Measurements from ENCODE around the gene PDK4. TPM values are rescaled to one million over a fixed set of nuclear protein-coding genes. Genes with fewer than 3 reads are reported as not detected.

The PDK4 gene
- total RNA-seq, 3 donors from 2014 or later = 36.2 to 224 (median 50.6) TPM

GRCh38 chr7:95586951-95587301 lies 9.4 kb downstream of the PDK4 start:
- no peak for TF ChIP-seq CTCF (IDR thresholded peaks at IDR 0.05)
- ATAC-seq (no peak), DNase-seq (no peak)
- no peaks in the 10 kb centered on the region for H3K4me1 ChIP-seq (ENCODE audit: low read depth)
- intact Hi-C loops (cut with DNase I, micrococcal nuclease) = no loop called here
- no peak overlapping the region for H3K4me3 ChIP-seq
- no peaks in the 10 kb centered on the region for H3K9me3 ChIP-seq
- H3K36me3 ChIP-seq (ENCODE audit: low read depth) = no peaks in the 10 kb centered on the region

- intact Hi-C loops (cut with DNase I, micrococcal nuclease) = no loop called here
- Histone ChIP-seq H3K36me3 (ENCODE audit: low read depth) (no peaks in the 10 kb centered on the region), H3K9me3 (no peaks in the 10 kb centered on the region), H3K4me1 (ENCODE audit: low read depth) (no peaks in the 10 kb centered on the region), H3K4me3 (no peak overlapping the region)
- no peak for DNase-seq
- no peak for TF ChIP-seq CTCF (IDR thresholded peaks at IDR 0.05)
- ATAC-seq = no peak
Observed at GRCh38 chr7:95585426-95585789, 10.9 kb downstream of the PDK4 start.

GRCh38 chr7:95584769-95585425 lies 11.4 kb downstream of the PDK4 start:
- Histone ChIP-seq H3K4me3 (no peak overlapping the region), H3K9me3 (no peaks in the 10 kb centered on the region), H3K36me3 (ENCODE audit: low read depth) (no peaks in the 10 kb centered on the region), H3K4me1 (ENCODE audit: low read depth) (no peaks in the 10 kb centered on the region)
- DNase-seq (no peak), ATAC-seq (no peak)
- no peak for TF ChIP-seq CTCF (IDR thresholded peaks at IDR 0.05)
- intact Hi-C loops (cut with DNase I, micrococcal nuclease) = no loop called here

GRCh38 chr7:95583834-95584621 lies 12.3 kb downstream of the PDK4 start:
- intact Hi-C loops (cut with DNase I, micrococcal nuclease) = no loop called here
- no peaks in the 10 kb centered on the region for H3K9me3 ChIP-seq
- no peaks in the 10 kb centered on the region for H3K4me1 ChIP-seq (ENCODE audit: low read depth)
- no peaks in the 10 kb centered on the region for H3K36me3 ChIP-seq (ENCODE audit: low read depth)
- no peak for DNase-seq
- no peak for TF ChIP-seq CTCF (IDR thresholded peaks at IDR 0.05)
- no peak overlapping the region for H3K4me3 ChIP-seq
- ATAC-seq = no peak

GRCh38 chr7:95582578-95583293 lies 13.6 kb downstream of the PDK4 start:
- Histone ChIP-seq H3K4me3 (no peak overlapping the region), H3K4me1 (ENCODE audit: low read depth) (no peaks in the 10 kb centered on the region), H3K36me3 (ENCODE audit: low read depth) (no peaks in the 10 kb centered on the region), H3K9me3 (no peaks in the 10 kb centered on the region)
- intact Hi-C loops (cut with DNase I, micrococcal nuclease) = no loop called here
- no peak for TF ChIP-seq CTCF (IDR thresholded peaks at IDR 0.05)
- ATAC-seq (no peak), DNase-seq (no peak)

All from mucosa of descending colon (tissue), 3 donors.